Fibroblast of skin of back (primary cell): ENCODE results near the gene MBNL2.

ENCODE experiments used
- DNase-seq: peaks from one replicate; pipeline ENCODE4 v3.0.0-alpha.2; 2013

The MBNL2 gene

DNA sequence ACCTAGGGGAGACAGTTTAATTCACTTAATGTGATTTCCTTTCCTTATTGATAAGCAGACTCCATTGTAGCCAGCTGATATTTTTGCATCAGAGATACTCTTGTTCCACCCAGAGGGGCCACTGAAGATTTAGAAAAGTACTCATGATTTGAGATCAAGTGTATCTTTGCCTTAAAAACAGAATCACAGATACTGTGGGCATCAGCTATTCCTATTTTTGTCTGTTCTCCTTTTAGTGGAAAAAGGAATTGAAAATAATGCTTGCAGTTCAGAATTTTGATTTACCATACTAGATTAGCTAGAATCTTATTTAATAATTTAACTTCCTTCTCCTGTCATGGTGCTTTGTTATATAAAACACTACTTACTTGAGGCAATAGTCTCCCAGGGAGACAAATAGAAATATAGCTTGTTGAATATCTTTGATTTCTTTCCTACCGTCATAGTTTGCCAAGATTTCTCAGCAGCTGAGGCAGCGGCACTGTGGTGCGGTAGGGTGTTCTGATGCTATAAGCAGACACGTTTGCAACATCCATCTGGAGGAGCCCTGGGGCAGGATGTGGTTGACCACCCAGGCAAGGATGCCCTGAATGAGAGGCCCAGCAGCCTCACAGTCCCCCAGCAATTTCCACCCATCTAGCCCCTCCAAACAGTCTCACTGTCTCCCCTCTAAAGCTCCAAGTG is 164.8 kb downstream of the MBNL2 start:
- DNase-seq, result no peak

- no peak for DNase-seq
These were observed 165.3 kb downstream of the MBNL2 start for GRCh38 chr13:97387485-97387839.

DNA sequence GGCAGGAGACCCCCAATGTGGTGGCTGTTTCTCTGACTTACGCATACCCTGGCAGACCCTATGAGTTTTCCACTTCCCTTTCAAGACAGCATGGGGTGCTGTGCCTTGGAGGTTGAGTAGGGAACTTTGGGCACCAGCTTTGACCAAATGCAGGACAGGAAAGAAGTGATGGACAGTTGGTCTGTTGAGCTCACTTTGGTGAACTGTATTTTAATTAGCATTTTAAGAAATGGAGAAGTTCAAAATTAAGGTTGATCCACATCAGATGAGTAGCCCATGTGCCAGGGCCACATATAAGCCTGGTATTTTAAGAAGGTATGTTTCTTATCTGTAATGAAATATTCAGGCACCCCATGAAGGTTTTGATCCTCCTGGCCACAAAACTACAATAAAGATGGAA is 165.8 kb downstream of the MBNL2 start:
- no peak for DNase-seq

GRCh38 chr13:97388373-97388772 is 166.2 kb downstream of the MBNL2 start:
- no peak for DNase-seq

DNA sequence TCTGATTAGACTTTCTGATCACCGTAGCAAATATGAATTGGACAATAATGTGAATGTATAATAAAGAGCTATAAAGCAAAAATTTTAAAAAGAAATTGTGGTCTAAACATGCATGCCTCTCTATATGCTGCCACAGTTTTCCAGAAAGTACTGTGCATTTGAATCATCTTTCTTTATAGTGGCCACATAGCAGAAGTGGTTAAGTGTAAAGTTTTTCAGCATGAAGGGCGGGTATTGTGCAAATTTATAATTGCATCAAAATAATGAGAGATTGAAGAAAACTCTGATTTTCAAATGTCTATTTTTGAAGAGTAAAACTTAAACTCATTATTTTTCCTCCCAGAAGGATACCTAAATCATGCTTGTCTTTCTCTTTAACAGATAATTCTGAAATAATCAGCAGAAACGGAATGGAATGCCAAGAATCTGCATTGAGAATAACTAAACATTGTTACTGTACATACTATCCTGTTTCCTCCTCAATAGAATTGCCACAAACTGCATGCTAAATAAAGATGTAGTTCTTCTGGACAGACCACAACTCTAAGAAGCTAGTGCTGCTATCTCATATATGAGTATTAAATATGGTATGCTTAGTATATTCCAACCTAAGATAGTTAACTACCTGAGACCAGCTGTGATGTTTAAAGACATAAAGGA is 168.9 kb downstream of the MBNL2 start:
- DNase-seq, result peak; percentile 66

- no peak for DNase-seq
These were observed 169.9 kb downstream of the MBNL2 start for GRCh38 chr13:97392020-97392419.

DNA sequence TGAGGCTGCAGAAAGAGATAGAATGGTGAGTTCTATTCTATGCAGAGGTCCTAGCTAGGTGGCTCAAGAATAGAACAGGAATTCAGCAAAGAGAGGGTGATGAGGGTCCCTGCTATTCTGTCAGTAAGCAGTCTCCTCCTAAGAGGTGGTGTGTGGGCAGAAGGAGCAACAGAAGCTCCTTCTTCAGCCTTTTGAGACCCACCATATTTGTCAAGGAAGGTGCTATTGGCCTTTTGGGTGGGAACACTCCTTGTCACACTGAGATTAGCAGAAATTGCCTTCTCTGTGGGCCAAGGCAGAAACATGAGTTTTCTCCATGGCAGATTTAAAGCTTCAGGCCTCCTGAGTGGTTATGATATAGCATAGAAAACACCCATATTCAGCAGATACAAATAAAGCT is 172.4 kb downstream of the MBNL2 start:
- DNase-seq, result no peak

GRCh38 chr13:97395447-97396136 is 173.5 kb downstream of the MBNL2 start:
- DNase-seq, result peak; percentile 81

GRCh38 chr13:97397267-97397666 is 175.1 kb downstream of the MBNL2 start:
- no peak for DNase-seq

DNA sequence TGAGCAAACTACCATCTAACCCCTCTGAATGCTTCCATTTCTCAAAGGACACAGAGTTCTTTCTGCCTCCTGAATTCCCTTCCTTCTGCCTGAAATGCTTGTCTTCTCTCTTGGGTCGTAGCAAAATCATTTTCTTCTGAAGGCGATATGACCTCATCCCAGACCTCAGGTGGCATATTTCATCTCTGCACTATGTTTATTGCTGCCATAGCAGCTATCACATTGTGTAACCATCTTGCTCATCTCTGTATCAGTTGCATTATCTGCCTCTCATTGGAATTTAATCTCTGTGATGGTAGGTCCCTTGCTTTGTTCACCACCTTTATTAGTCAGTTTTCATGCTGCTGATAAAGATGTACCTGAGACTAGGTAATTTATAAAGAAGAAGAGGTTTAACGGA is 179.3 kb downstream of the MBNL2 start:
- DNase-seq, result no peak

DNA sequence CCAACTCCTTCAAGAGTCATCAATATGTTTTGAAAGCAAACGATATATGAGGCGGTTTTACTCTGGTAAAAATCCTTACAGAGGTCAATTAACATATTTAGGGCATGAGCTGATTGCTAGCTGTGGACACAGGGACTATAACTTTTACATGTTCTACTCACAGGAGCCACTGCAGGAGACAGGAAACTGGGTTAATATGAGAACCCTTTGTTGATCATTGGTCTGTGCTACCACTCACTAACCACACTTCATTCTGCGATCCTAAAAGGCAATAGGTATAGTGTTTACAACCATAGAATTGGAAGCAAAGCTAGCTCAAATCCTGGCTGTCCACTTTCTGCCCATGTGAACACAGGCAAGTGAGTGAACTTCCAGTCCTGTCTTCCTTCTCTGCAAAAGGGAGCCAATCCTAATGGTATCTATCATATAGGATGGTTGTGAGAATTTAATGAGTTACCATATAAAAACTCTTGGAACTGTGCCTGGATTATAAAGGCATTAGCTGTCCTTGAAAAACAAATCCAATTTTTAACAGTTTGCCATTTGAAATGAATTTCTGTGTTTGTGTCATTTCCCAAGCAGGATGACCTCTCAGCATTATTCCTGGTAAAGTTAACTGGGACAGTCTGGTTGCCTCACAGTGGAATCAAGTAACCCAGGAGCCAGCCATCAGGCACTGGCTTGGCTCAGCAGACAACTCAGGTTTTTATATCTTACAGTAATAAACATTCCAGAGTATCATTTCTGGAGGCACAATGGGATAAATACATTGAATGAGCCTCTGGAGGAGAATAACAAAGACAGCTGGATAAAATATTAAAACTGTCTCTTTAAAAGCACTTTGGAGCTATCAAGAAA is 182.0 kb downstream of the MBNL2 start:
- peak; percentile 58 for DNase-seq

- DNase-seq, result no peak
These were observed 185.4 kb downstream of the MBNL2 start for GRCh38 chr13:97407540-97407939.

- DNase-seq, result no peak
These were observed 186.8 kb downstream of the MBNL2 start for GRCh38 chr13:97408938-97409337.

DNA sequence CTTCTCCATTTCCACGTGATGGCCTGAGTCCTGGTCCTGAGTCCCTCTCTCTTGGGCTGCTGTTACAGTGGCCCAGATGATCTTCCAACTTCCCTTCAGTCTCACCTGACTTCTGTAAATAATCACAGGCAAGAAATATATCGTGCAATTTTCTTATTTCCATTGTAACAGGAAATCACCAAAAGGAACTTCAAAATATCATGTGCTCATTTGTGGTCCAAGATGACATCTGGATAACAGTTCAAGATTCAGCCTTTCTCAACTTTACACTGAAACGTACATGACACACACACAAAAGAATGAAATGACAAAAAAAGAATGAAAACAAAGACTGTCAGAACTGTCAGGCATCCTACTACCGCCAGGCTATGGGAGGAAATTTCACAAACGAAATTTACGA is 189.9 kb downstream of the MBNL2 start:
- peak; percentile 16 for DNase-seq

GRCh38 chr13:97413694-97414093 is 191.6 kb downstream of the MBNL2 start:
- DNase-seq, result no peak

GRCh38 chr13:97414392-97414791 is 192.3 kb downstream of the MBNL2 start:
- no peak for DNase-seq

DNA sequence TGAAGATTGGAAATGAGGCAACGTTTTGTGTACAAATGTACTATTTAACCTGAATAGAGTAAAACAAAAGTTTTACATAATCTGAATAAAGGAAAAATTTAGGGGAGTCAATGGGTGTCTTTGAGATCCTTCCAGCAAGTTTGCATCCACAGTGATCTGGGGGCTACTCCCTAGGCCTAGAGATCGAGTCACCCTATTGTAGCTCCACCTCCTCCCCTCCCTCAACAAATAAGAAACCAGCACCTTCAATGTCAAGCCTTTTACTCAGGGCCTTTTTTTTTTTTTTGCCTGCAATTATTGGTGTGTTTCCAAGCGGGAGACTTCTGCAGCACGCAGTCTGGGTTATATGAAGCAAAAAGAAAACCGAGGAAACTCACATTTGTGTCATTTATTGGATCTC is 195.6 kb downstream of the MBNL2 start:
- no peak for DNase-seq

DNA sequence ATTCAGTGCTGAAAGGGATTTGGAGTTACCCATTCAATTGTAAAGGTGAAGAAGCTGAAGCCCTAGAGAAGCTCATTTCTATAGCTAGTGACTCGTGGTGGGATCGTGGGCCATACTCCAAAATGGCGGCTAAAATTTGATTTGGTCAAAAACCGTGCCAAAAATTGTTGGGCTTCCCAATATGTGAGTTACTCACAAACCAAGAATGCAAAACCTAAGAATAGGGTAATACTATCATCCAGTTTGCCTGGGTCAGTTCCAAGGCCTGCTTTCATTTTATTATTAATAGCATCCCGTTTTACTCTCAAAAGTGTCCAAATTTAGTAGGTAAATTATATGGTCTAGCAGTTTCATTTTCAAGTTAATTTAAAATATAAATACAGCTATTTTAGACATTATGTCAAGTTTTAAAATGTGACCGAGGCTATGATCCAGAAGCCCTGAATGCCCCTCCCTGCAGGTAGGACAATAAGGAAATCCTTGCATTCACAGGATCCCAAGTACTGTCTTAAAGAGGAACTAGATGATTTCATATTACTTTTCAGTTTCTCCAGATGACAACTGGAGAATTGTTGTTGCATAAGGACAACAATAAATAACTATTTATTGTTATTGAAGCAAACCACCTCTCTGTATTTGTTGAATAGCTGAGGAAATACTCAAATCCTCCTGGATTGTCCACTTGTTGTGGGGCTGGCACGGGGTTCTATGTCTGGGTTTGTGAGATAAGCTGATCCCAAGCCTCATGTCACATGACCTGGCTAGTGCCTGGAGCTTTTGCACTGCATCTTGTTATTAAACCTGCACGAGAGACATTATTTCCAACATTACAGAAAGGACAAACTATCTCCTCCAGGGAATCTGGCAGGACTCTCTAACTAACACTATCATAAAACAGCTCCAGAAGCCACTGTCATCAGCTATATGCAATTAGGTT is 200.3 kb downstream of the MBNL2 start:
- DNase-seq, result peak; percentile 8

- DNase-seq, result no peak
These were observed 201.3 kb downstream of the MBNL2 start for GRCh38 chr13:97423300-97424045.

DNA sequence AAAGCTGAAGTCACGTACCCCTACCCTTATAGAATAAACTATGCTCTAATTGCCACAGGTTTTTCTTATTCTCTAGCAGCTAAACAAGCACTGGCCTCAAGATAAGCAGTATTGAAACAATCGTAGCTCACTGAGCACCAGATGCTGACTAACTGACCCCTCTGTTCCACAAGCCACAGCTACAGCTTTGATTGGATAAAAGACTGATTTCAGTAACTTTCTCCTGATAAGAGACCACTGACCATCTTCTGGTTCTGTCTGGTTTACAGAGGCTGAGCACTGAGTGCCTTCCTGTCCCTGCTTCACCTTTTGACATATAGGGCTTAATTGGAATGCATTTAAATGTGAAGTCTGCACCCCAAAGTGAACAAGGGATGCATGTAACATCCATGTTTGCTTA is 203.5 kb downstream of the MBNL2 start:
- DNase-seq, result no peak

- DNase-seq, result no peak
These were observed 204.6 kb downstream of the MBNL2 start for GRCh38 chr13:97426695-97427094.
